ENCODE results near the gene ATF4. TPM values are rescaled to one million over a fixed set of nuclear protein-coding genes. Genes with fewer than 3 reads are reported as not detected.

Gene ATF4
- total and polyA plus RNA-seq, 2 of the 13 experiments (the other 11 are each of a cell fraction or from before 2014, with no cell fraction given): 486 to 1,297 TPM

DNA sequence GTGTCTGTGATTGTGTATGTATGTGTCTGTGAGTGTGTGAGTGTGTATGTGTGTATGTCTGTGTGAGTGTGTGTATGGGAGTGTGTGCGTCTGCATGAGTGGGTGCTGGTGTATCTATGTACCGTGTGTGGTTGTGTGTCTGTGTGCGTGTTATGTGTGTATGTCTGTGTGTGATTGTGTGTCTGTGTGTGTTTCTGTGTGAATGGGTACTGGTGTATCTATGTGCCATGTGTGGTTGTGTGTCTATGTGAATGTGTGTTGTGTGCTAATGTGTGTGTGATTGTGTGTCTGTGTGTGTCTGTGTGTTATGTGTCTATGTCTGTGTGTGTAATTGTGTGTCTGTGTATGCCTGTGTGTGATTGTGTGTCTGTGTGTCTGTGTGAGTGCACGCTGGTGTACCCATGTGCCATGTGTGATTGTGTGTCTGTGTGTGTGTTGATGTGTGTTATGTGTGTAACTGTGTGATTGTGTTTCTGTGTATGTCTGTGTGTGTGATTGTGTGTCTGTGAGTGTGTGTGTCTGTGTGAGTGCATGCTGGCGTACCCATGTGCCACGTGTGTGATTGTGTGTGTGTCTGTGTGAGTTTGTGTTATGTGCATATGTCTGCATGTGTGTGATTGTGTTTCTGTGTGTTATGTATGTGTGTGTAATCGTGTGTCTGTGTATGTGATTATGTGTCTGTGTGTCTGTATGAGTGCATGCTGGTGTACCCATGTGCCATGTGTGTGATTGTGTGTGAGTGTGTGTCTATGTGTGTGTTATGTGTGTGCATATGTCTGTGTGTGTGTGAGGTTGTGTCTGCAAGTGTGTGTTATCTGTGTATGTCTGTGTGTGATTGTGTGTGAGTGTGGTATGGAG lies 43.4 kb downstream of the ATF4 start:
- H2AFZ ChIP-seq (ENCODE audit: low read length): no peak overlapping the region
- no peak for FAIRE-seq
- no peaks in the 10 kb centered on the region for H3K79me2 ChIP-seq (ENCODE audit: insufficient read depth, low read length)
- H3K27me3 ChIP-seq (ENCODE audit: control insufficient read depth in 1 of 2, insufficient read depth in 2 of 2, low read length in 2 of 2): peaks cover 2 to 11% of the 10 kb centered on the region in 2 experiments; a peak in 4 of 5 replicates
- ChIA-PET CTCF (ENCODE audit: low intra/inter-chr PET ratio, low total read pairs) (no interaction called here), POLR2A (no interaction called here)
- BruUV-seq (replicated peaks): no TSS peak
- 39% methylated on average over 7 of the region's 7 CpGs for WGBS (ENCODE audit: low lambda C conversion rate)
- H3K36me3 ChIP-seq (replicated peaks in 1 of 2; ENCODE audit: control insufficient read depth in 1 of 2, insufficient read depth in 2 of 2, low read length in 2 of 2): no peaks in the 10 kb centered on the region
- H3K9ac ChIP-seq (ENCODE audit: insufficient read depth, low read depth, low read length): no peak overlapping the region
- intact Hi-C loops (cut with micrococcal nuclease; ENCODE audit: unreplicated experiment) (no loop called here), in situ Hi-C loops (cut with HindIII; ENCODE audit: extremely low pct_ligation_motif_present, low pct_unique_long_range_greater_than_20kb) (no loop called here)
- H3K9me3 ChIP-seq (ENCODE audit: low read length): no peaks in the 10 kb centered on the region
- no peak for DNase-seq (ENCODE audit: low spot score)
- no peak overlapping the region for H3K4me2 ChIP-seq (ENCODE audit: low read depth, low read length)
- no peak overlapping the region for H3K4me3 ChIP-seq (replicated peaks in 1 of 3; ENCODE audit: insufficient read depth in 1 of 3, low read depth in 2 of 3, low read length in 3 of 3)
- ATAC-seq: no peak
- H3K4me1 ChIP-seq (ENCODE audit: insufficient read depth, low read length): no peaks in the 10 kb centered on the region
- no peak overlapping the region for H3K27ac ChIP-seq (ENCODE audit: extremely low read length, insufficient read depth, low read length)
- no peaks in the 10 kb centered on the region for H4K20me1 ChIP-seq (ENCODE audit: insufficient read depth, low read length)
- TF ChIP-seq ZNF782 (CRISPR knock-in tag; IDR thresholded peaks at IDR 0.05; ENCODE audit: borderline replicate concordance): no peak
- TF ChIP-seq, protein P1, sequence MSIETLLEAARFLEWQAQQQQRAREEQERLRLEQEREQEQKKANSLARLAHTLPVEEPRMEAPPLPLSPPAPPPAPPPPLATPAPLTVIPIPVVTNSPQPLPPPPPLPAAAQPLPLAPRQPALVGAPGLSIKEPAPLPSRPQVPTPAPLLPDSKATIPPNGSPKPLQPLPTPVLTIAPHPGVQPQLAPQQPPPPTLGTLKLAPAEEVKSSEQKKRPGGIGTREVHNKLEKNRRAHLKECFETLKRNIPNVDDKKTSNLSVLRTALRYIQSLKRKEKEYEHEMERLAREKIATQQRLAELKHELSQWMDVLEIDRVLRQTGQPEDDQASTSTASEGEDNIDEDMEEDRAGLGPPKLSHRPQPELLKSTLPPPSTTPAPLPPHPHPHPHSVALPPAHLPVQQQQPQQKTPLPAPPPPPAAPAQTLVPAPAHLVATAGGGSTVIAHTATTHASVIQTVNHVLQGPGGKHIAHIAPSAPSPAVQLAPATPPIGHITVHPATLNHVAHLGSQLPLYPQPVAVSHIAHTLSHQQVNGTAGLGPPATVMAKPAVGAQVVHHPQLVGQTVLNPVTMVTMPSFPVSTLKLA (IDR thresholded peaks at IDR 0.05): peak; percentile 98
- no peak for TF ChIP-seq HOXA5 (CRISPR knock-in tag; IDR thresholded peaks at IDR 0.05)
- 0 out of 2 replicates have a peak, but pooled peaks have one; percentile 20 for TF ChIP-seq ATM (IDR thresholded peaks at IDR 0.05; ENCODE audit: borderline replicate concordance)
- peak; percentile 57 for TF ChIP-seq ZNF646 (CRISPR knock-in tag; IDR thresholded peaks at IDR 0.05)

Measured in HepG2 (cell line).